ENCODE data around the gene PCNX3.

The PCNX3 gene

DNA sequence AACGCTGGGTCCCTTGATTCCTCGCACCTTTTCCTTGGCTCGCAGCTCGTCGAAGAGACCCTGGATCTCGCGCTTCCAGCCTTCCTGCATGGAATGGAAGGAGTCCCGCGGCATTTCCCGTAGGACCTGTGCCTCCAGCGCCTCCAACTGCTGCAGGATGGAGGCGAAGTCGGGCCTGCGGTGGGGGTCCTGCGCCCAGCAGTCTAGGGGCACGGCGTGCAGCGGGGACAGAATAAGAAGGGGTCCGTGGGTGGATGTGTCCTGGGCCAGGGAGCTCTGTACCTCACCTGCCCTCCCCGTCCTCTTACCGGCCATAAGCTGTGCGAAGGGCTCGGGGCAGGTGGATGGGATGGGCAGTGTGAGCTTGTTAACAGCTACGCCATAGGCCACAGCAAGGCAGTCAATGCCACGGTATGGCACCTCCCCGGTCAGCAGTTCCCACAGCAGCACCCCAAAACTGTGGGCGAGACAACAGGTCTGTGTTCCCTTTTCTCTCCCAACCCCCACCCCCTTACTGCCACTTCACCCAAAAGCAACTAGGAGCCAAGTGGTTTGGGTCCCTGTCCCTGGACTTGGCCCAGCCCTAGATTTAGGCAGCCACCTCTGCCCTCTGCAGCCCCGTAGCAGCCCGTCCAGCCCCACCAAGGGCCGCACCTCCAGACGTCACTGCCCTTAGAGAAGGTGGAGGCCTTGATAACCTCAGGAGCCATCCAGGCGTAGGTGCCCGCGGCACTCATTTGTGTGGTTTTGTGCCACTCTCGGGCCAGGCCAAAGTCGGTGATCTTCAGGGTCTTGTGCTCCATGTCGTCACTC, 7.8 kb upstream of the PCNX3 start:
- TF ChIP-seq, protein P1, sequence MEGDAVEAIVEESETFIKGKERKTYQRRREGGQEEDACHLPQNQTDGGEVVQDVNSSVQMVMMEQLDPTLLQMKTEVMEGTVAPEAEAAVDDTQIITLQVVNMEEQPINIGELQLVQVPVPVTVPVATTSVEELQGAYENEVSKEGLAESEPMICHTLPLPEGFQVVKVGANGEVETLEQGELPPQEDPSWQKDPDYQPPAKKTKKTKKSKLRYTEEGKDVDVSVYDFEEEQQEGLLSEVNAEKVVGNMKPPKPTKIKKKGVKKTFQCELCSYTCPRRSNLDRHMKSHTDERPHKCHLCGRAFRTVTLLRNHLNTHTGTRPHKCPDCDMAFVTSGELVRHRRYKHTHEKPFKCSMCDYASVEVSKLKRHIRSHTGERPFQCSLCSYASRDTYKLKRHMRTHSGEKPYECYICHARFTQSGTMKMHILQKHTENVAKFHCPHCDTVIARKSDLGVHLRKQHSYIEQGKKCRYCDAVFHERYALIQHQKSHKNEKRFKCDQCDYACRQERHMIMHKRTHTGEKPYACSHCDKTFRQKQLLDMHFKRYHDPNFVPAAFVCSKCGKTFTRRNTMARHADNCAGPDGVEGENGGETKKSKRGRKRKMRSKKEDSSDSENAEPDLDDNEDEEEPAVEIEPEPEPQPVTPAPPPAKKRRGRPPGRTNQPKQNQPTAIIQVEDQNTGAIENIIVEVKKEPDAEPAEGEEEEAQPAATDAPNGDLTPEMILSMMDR (IDR thresholded peaks at IDR 0.05; ENCODE audit: control insufficient read depth, insufficient read depth, low read depth, low read length, missing control alignments): no peak
- no peak overlapping the region for H3K4me3 ChIP-seq (ENCODE audit: control insufficient read depth, low read depth, low read length)
- no peak for DNase-seq (ENCODE audit: low read depth)

DNA sequence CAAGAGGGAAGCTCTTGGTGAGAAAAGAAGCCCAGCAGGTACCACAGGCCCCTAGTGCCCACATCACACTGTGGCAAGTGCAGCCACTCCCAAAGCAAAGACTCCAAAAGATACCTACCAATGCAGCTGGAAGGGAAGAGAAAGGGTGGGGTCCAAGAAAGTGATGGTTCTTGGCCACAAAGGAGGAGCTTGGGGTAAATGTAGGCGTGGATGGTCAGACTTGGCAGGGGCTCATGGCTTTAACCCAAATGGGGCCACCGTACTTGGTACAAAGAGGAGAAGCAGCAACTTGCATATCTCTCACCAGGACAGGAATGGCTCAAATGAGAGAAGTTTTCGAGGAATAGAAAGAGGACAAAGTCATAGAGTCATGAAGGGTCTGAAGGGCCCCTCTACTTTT, 6.3 kb upstream of the PCNX3 start:
- no peak for DNase-seq (ENCODE audit: low read depth)
- H3K4me3 ChIP-seq (ENCODE audit: control insufficient read depth, low read depth, low read length): no peak overlapping the region
- TF ChIP-seq, protein P1 (IDR thresholded peaks at IDR 0.05; ENCODE audit: control insufficient read depth, insufficient read depth, low read depth, low read length, missing control alignments): no peak

DNA sequence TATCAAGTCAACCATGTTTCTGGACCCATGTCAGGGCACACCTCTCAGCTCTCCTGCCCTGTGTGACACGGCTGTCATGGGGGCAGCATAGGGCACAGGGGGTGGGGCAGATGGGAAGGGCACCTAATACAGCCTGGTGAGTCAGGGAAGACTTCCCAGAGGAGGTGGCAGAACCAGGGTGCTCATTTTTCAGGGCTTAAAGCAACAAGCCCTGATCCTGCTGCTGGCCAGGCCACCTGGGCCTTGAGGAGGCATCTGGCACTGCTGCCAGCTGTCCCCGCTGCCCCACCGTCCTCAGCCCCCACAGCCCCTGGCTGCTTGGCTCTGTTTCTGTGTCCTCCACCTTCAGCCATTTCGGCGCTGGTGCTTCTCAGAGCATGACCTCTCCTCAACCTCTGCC, 5.9 kb upstream of the PCNX3 start:
- TF ChIP-seq, protein P1 (IDR thresholded peaks at IDR 0.05; ENCODE audit: control insufficient read depth, insufficient read depth, low read depth, low read length, missing control alignments): no peak
- H3K4me3 ChIP-seq (ENCODE audit: control insufficient read depth, low read depth, low read length): no peak overlapping the region
- DNase-seq (ENCODE audit: low read depth): no peak

DNA sequence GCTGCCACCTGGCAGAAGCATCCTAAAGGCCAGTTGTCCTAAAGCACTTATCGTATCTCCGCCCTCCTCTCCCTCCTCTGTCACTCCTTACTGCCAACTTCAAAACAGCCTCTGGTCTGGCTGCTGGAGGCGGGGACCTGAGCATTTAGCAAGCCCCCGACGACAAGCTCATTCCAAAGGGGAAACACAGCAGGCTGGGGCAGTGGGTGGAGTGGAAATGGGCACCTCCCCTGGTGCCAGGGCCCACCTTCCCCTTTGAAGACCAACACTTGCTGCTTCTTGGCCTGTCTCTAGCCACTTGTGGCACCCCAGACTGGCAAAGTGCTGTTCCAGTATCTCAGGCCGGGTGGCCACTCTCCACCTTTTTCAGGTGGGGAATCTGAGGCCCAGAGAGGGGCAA, 5.2 kb upstream of the PCNX3 start:
- TF ChIP-seq, protein P1 (IDR thresholded peaks at IDR 0.05; ENCODE audit: control insufficient read depth, insufficient read depth, low read depth, low read length, missing control alignments): no peak
- no peak overlapping the region for H3K4me3 ChIP-seq (ENCODE audit: control insufficient read depth, low read depth, low read length)
- DNase-seq (ENCODE audit: low read depth): no peak

DNA sequence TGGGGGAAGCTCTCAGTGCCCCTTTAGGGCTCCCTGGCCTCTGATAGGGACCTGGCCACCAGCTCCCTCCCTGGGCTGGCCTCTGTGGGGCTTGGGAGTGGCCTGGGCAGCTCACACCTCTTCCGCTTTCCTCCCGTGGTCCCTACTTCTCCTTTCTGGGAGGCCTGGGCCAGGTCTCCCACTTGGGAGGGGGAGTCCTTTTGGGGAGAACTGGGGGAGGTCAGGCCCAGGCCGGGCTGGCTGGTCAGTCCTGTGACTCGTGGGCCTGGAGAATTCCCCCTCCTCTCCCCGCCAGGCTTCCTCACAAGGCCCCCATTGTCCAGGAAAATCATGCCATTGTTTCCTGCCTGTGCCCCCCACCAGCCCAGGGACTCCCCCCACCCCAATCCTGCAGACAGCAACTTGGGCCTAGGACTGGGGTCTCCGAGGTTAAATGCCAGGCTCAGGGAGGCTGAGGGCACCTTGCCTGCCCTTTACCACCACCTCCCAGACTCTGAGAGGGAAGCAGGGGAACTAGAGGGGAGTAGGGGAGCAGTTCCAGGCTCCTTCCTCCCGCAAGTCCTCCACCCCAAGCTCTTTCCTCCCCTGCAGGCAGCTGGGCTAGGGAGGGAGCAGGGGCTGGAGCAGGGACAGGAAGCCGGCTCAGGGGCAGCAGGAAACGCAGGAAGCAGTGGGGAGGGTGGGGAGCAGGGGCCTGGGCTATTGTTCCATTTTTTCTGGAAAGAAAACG, 4.4 kb upstream of the PCNX3 start:
- DNase-seq (ENCODE audit: low read depth): no peak
- TF ChIP-seq, protein P1 (IDR thresholded peaks at IDR 0.05; ENCODE audit: control insufficient read depth, insufficient read depth, low read depth, low read length, missing control alignments): no peak
- H3K4me3 ChIP-seq (ENCODE audit: control insufficient read depth, low read depth, low read length): no peak overlapping the region

DNA sequence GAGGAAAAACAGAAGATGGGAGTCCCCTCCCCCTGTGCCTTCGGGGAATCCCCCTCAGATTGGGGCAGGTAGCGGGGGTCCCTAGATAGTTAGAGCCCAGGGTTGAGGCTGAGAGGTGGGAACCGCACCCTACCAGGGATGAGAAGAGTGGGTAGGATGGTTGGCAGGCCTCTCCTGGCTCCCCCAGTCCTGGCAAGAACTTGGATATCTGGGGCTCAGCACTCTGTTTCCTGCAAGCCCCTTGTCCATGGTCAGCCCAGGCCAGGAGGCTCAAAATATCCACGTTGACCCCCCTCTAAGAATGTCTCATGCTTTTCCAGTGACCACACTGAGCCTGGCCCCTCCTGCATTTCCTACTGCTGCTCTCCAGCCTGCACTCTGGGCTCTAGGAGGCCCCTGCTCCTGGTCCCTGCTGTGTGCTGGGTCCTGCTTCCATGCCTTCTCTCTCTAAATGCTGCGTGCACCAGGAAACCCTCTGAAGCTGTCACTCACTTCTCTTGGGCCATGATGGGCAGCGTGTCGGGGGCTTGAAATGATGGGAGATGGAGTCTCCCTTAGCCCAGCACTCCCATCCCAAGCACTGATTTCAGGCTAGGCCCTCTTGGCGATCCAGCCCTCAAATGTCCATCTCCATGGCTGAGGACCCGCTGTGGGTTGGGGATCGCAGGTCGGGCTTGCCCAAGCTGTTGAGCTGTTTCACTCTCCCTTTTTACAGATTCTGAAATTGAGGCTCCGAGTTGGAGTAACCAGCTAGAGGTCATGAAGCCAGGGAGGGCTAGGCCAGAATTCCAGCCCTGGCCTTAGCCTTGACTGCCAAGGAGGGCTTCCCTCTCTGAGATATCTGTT, 3.6 kb upstream of the PCNX3 start:
- TF ChIP-seq, protein P1 (IDR thresholded peaks at IDR 0.05; ENCODE audit: control insufficient read depth, insufficient read depth, low read depth, low read length, missing control alignments): no peak
- no peak overlapping the region; the same call in 1 of the 2 replicates for H3K4me3 ChIP-seq (ENCODE audit: control insufficient read depth, low read depth, low read length)
- DNase-seq (ENCODE audit: low read depth): no peak

All from AG09309 (cell line).